Measurements from ENCODE around the gene ALK. TPM values are rescaled to one million over a fixed set of nuclear protein-coding genes. Genes with fewer than 3 reads are reported as not detected.

The ALK gene
- total and polyA plus RNA-seq, 7 donors, result 0.31 to 2.9 (median 1.2) TPM; not detected in 1

GRCh38 chr2:29270701-29271121, 650.7 kb downstream of the ALK start:
- no peak for TF ChIP-seq EP300 (IDR thresholded peaks at IDR 0.05)
- TF ChIP-seq CTCF (IDR thresholded peaks at IDR 0.05), result no peak
- no peak for TF ChIP-seq POLR2A (IDR thresholded peaks at IDR 0.05)
- no peak for TF ChIP-seq POLR2AphosphoS5 (IDR thresholded peaks at IDR 0.05)
- Histone ChIP-seq H3K4me1 (no peaks in the 10 kb centered on the region), H3K4me3 (no peak overlapping the region), H3K36me3 (no peaks in the 10 kb centered on the region), H3K27ac (no peak overlapping the region), H3K27me3 (no peaks in the 10 kb centered on the region), H3K9me3 (no peaks in the 10 kb centered on the region)
- intact Hi-C loops (cut with DNase I), result no loop called here
- 87 to 91% methylated on average over 5 of the region's 5 CpGs for WGBS, 2 donors
- peak; percentile 28 for DNase-seq

DNA sequence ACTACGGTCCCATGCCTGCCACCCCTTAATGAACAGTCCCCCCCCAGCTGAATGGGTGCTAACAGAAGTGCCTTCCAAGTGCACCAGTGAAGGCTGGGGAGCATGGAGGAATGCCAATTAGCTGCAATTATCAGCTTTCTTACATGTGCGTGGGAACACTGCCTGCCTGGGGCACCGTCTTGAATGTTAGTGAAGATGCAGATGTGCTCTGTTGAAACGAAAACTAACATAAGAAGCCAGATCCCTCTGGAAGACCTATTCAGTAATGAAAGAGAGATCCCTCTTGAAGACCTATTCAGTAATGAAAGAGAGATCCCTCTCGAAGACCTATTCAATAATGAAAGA, 651.6 kb downstream of the ALK start:
- H3K9me3 ChIP-seq, result no peaks in the 10 kb centered on the region
- no peak overlapping the region for H3K27ac ChIP-seq
- H3K36me3 ChIP-seq, result no peaks in the 10 kb centered on the region
- peak; percentile 41 for DNase-seq
- no peaks in the 10 kb centered on the region for H3K4me1 ChIP-seq
- H3K27me3 ChIP-seq, result no peaks in the 10 kb centered on the region
- intact Hi-C loops (cut with DNase I), result no loop called here
- TF ChIP-seq POLR2AphosphoS5 (IDR thresholded peaks at IDR 0.05) (no peak), POLR2A (IDR thresholded peaks at IDR 0.05) (no peak), CTCF (IDR thresholded peaks at IDR 0.05) (no peak), EP300 (IDR thresholded peaks at IDR 0.05) (no peak)
- WGBS, 2 donors, result 82 to 89% methylated on average over 5 of the region's 5 CpGs
- no peak overlapping the region for H3K4me3 ChIP-seq

GRCh38 chr2:29269095-29269764, 652.2 kb downstream of the ALK start:
- H3K9me3 ChIP-seq, result no peaks in the 10 kb centered on the region
- DNase-seq, result peak; percentile 43
- no peak for TF ChIP-seq CTCF (IDR thresholded peaks at IDR 0.05)
- TF ChIP-seq EP300 (IDR thresholded peaks at IDR 0.05), result no peak
- no peak for TF ChIP-seq POLR2AphosphoS5 (IDR thresholded peaks at IDR 0.05)
- no peak for TF ChIP-seq POLR2A (IDR thresholded peaks at IDR 0.05)
- WGBS, 2 donors, result 85 to 90% methylated on average over 11 of the region's 11 CpGs
- H3K36me3 ChIP-seq, result no peaks in the 10 kb centered on the region
- H3K27me3 ChIP-seq, result no peaks in the 10 kb centered on the region
- no peak overlapping the region for H3K4me3 ChIP-seq
- no peaks in the 10 kb centered on the region for H3K4me1 ChIP-seq
- no peak overlapping the region for H3K27ac ChIP-seq
- intact Hi-C loops (cut with DNase I), result no loop called here

GRCh38 chr2:29267720-29268119, 653.7 kb downstream of the ALK start:
- Histone ChIP-seq H3K27ac (no peak overlapping the region), H3K9me3 (no peaks in the 10 kb centered on the region), H3K4me1 (no peaks in the 10 kb centered on the region), H3K27me3 (no peaks in the 10 kb centered on the region), H3K4me3 (no peak overlapping the region), H3K36me3 (no peaks in the 10 kb centered on the region)
- intact Hi-C loops (cut with DNase I), result no loop called here
- 34 to 76% methylated on average over 2 of the region's 2 CpGs for WGBS, 2 donors
- TF ChIP-seq POLR2A (IDR thresholded peaks at IDR 0.05) (no peak), CTCF (IDR thresholded peaks at IDR 0.05) (no peak), EP300 (IDR thresholded peaks at IDR 0.05) (no peak), POLR2AphosphoS5 (IDR thresholded peaks at IDR 0.05) (no peak)
- DNase-seq, result no peak

DNA sequence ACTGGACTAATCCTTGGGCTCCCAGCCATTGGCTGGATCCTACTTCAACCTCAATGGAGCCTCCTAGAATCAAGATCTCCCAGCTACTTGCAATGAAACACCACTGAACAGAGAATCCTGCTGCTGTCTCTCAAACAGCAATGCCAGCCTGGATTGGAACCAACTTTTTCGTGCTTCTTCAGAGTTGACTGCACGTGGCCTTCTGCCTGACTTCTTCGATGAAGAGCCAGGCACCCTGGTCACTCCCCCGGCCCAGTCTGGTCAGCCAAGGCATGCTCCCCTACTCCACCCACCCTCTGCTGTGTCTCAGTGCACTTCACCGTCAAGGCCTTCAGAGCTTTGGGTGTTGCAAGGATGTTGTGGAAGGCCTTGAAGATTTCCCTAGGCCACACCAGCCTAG, 657.5 kb downstream of the ALK start:
- Histone ChIP-seq H3K4me1 (no peaks in the 10 kb centered on the region), H3K27ac (no peak overlapping the region), H3K9me3 (no peaks in the 10 kb centered on the region), H3K4me3 (no peak overlapping the region), H3K27me3 (no peaks in the 10 kb centered on the region), H3K36me3 (no peaks in the 10 kb centered on the region)
- WGBS, 2 donors, result 96% methylated on average over 5 of the region's 5 CpGs
- no peak for TF ChIP-seq EP300 (IDR thresholded peaks at IDR 0.05)
- no peak for TF ChIP-seq CTCF (IDR thresholded peaks at IDR 0.05)
- TF ChIP-seq POLR2A (IDR thresholded peaks at IDR 0.05), result no peak
- TF ChIP-seq POLR2AphosphoS5 (IDR thresholded peaks at IDR 0.05), result no peak
- intact Hi-C loops (cut with DNase I), result no loop called here
- peak; percentile 41 for DNase-seq

Data from sigmoid colon (tissue), 7 donors.